HL-60 (cell line): ENCODE results near the gene ABCC4.
"Not testable (repeated sequence)": the region's sequence is repeated elsewhere in the genome, so short reads cannot be mapped to it uniquely, and the experiment has no call there.

Experiments used
- CTCF ChIP-seq: IDR thresholded peaks from one replicate; pipeline ENCODE4 v1.5.1; 2011; ENCODE audit warnings: low read length, control low read depth, inconsistent platforms; ENCODE audit not compliant: insufficient read depth
- REST ChIP-seq: IDR thresholded peaks from 2 replicates; pipeline ENCODE4 v1.6.1; 2012; ENCODE audit warnings: low read depth; ENCODE audit not compliant: insufficient replicate concordance

GRCh38 chr13:95289901-95290300, 11.3 kb downstream of the ABCC4 start:
- not testable (repeated sequence) for TF ChIP-seq CTCF, REST
